B cell (primary cell): ENCODE data around the gene APOF.

Experiments used
- EZH2 ChIP-seq: IDR thresholded peaks from 2 replicates; pipeline ENCODE4 v1.6.1; 2012; ENCODE audit warnings: borderline replicate concordance, low read depth, mild to moderate bottlenecking, moderate library complexity, low read length; ENCODE audit not compliant: insufficient read depth, poor library complexity, severe bottlenecking
- TF ChIP-seq, protein P1 (sequence below): fragments of 200-600 bp; IDR thresholded peaks from one replicate; pipeline ENCODE4 v1.8.0; 2022; ENCODE audit warnings: antibody characterized with exemption, mild to moderate bottlenecking

DNA sequence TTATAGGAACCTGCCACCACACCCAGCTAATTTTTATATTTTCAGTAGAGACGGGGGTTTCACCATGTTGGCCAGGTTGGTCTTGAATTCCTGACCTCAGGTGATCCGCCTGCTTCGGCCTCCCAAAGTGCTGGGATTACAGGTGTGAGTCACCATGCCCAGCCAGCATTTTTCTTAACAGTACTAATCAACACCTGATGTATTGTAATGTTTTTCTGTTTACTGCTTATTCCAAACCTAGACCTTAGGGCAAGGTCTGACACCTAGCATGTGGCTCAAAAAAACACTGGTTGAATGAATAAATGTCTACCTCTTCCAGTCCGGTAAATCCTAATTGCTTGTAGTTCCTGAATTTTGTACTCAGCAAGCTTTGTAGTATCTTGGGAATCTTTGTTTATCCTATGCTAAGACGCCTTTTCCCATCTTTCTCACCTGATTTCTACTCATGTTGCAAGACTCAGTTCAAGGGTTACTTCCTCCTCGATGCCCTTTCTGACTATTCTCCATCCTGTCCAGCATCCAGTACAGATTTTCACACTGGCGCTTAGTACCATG is 31.6 kb downstream of the APOF start:
- TF ChIP-seq, protein P1, sequence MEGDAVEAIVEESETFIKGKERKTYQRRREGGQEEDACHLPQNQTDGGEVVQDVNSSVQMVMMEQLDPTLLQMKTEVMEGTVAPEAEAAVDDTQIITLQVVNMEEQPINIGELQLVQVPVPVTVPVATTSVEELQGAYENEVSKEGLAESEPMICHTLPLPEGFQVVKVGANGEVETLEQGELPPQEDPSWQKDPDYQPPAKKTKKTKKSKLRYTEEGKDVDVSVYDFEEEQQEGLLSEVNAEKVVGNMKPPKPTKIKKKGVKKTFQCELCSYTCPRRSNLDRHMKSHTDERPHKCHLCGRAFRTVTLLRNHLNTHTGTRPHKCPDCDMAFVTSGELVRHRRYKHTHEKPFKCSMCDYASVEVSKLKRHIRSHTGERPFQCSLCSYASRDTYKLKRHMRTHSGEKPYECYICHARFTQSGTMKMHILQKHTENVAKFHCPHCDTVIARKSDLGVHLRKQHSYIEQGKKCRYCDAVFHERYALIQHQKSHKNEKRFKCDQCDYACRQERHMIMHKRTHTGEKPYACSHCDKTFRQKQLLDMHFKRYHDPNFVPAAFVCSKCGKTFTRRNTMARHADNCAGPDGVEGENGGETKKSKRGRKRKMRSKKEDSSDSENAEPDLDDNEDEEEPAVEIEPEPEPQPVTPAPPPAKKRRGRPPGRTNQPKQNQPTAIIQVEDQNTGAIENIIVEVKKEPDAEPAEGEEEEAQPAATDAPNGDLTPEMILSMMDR, result no peak
- TF ChIP-seq EZH2, result no peak
